ENCODE measurements around the gene ANKS1B.

ANKS1B gene

DNA sequence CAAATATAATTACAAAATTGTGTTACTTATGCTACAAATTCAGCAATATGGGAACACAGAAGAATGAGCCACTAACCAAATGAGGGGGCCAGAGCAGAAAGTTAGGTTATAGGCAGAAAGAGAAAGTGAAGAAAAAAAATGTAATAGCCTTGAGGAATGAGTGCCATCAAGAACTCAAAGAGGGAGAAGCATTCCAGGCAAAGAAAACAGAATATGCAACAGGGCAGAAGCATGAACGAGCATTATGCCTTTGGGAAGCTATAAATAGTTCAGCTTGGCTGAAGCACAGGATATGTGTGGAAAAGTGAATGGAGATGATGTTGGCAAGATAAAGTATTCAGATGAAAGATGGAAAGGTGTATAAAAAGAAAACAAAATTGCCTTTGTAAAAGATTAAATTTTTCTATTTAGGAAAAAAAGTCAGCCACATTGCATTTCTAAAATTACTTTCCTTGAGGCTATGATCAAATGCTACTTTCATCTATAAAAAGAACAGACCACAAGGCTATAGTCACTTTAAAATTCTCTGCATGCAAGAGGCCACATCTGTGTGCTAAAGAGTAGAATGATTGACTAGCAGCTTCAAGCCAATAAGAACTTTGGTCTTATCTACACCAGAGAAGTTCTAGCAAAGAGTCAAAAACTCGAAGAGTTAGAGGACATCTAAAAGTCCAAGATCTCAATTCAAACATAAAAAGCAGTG is 530.7 kb downstream of the ANKS1B start:
- no peak for DNase-seq (ENCODE audit: low read depth in 2 of 2)

DNA sequence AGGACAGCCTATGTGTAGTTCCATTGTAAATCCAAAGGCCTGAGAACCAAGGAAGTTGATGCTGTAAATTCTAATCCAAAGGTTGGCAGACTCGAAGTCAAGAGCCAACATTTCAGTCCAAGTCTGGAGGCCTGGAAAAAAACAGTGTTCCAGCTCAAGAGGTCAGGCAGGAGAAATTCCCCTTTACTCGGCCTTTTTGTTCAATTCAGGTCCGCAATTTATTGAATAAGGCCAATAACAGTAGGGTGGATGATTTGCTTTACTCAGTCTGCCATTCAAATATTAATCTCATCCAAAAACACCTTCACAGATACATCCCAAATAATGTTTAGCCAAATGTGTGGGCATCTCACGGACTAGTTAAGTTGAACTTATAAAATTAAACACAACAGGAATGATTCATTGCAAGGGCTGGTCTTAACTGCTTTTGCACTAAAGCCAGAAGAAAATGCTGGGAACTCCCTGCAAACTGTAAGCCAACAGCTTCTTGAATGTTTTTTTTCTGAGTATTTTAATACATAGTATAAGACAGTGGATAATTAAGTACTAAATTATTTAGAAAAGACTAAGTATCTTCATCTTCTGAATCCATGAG is 534.6 kb downstream of the ANKS1B start:
- no peak for DNase-seq (ENCODE audit: low read depth in 2 of 2)

- no peak for DNase-seq (ENCODE audit: low read depth in 2 of 2)
Observed at GRCh38 chr12:99444859-99445316, 539.8 kb downstream of the ANKS1B start.

GRCh38 chr12:99442758-99443157 is 542.0 kb downstream of the ANKS1B start:
- DNase-seq (ENCODE audit: low read depth in 2 of 2) = no peak

- DNase-seq (ENCODE audit: low read depth in 2 of 2) = no peak
Observed at GRCh38 chr12:99439399-99439798, 545.3 kb downstream of the ANKS1B start.

GRCh38 chr12:99436584-99436983 is 548.2 kb downstream of the ANKS1B start:
- DNase-seq (ENCODE audit: low read depth in 2 of 2) = no peak

- no peak for DNase-seq (ENCODE audit: low read depth in 2 of 2)
Observed at GRCh38 chr12:99435095-99435791, 549.5 kb downstream of the ANKS1B start.

- no peak for DNase-seq (ENCODE audit: low read depth in 2 of 2)
Observed at GRCh38 chr12:99433155-99433554, 551.6 kb downstream of the ANKS1B start.

GRCh38 chr12:99431203-99431602 is 553.5 kb downstream of the ANKS1B start:
- no peak for DNase-seq (ENCODE audit: low read depth in 2 of 2)

DNA sequence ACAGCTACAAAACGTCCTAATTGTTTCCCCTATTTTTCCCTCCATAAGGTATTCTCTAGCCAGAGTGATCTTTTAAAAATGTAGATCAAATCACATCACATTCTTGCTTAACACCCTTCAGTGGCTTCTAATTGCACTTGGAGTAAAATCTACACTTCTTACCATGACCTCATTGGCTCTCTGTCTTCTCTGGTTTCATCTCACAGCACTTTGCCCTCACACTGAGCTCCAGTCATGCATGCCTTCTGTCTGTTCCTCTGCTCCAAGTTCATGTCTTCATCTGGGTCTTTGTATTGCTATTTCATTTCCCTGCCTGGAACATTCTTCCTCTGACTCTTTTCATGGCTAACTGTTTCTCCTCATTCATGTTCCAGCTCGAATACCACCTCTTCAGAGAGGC is 557.6 kb downstream of the ANKS1B start:
- no peak for DNase-seq (ENCODE audit: low read depth in 2 of 2)

- no peak for DNase-seq (ENCODE audit: low read depth in 2 of 2)
Observed at GRCh38 chr12:99418379-99418778, 566.4 kb downstream of the ANKS1B start.

GRCh38 chr12:99413751-99414150 is 571.0 kb downstream of the ANKS1B start:
- DNase-seq (ENCODE audit: low read depth in 2 of 2) = no peak

GRCh38 chr12:99393763-99394162 is 591.0 kb downstream of the ANKS1B start:
- no peak for DNase-seq (ENCODE audit: low read depth in 2 of 2)

- no peak for DNase-seq (ENCODE audit: low read depth in 2 of 2)
Observed at GRCh38 chr12:99392091-99392850, 592.5 kb downstream of the ANKS1B start.

DNA sequence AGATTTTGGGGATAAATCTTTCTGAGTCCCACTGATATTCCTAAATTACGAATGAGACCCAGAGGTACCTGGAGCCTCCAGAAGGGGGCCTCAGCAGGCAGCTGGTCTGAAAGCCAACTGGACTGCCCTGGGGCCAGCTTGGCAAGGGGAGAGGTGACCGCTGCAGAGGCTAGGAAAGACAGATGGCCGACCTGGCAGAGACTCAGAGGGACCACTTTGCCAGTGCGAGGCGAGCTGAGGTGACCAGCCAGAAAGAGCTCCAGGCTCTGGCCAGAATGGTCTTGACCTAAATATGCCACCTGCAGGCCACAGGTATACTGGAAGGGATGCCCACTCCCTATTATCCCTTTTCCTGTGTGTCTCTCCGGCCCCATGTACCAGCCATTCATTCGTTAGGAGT is 594.0 kb downstream of the ANKS1B start:
- no peak for DNase-seq (ENCODE audit: low read depth in 2 of 2)

GRCh38 chr12:99389751-99390150 is 595.0 kb downstream of the ANKS1B start:
- DNase-seq (ENCODE audit: low read depth in 2 of 2) = no peak

DNA sequence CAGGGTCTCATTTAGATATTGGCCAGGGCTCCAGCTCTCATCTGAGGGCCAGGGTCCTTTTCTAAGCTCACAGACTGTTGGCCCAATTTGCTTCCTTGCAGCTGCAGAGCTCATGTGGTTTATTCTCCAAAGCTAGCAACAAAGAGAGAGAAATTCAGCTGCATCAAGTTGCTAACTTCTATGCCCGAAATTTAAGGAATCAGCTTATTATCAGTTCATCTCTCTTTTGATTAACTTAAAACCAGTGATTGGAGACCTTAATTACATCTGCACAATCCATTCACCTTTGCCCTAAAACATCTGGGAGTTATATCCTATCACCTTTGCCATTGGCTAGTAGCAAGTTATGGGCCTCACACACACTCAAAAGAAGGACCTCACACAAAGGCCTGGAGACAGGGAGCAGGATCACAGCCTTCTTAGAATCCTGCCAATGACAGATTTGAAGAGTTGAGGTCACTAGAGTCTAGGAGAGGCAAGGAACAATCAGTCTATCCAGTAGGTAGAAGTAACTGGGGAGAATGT is 596.0 kb downstream of the ANKS1B start:
- DNase-seq (ENCODE audit: low read depth in 2 of 2) = no peak

DNA sequence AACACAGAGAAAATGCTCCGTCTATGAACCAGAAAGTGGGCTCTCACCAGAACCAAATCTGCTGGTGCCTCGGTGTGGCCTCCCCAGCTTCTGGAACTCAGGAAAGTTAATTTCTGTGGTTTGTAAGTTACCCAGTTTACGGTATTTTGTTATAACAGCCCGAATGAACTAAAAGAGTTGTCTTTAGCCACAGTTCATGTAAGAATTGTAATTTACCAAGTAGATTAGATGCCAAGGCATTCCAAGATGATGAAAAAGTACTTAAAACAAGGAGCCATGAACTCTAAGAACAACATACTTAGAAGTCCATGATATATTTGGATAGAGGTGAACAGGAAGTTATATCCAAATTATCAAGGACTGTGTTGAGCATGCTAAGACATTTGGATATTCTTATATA is 597.1 kb downstream of the ANKS1B start:
- DNase-seq (ENCODE audit: low read depth in 2 of 2) = no peak

- DNase-seq (ENCODE audit: low read depth in 2 of 2) = no peak
Observed at GRCh38 chr12:99386907-99387306, 597.8 kb downstream of the ANKS1B start.

- DNase-seq (ENCODE audit: low read depth in 2 of 2) = no peak
Observed at GRCh38 chr12:99383258-99383657, 601.5 kb downstream of the ANKS1B start.

- DNase-seq (ENCODE audit: low read depth in 2 of 2) = no peak
Observed at GRCh38 chr12:99381992-99382391, 602.7 kb downstream of the ANKS1B start.

- no peak for DNase-seq (ENCODE audit: low read depth in 2 of 2)
Observed at GRCh38 chr12:99380701-99381100, 604.0 kb downstream of the ANKS1B start.
